ENCODE results near the gene SLC14A1. TPM values are rescaled to one million over a fixed set of nuclear protein-coding genes. Genes with fewer than 3 reads are reported as not detected.

The SLC14A1 gene
- total RNA-seq, 1 donor from 2014 or later = 0.36 TPM

- H3K4me1 Mint-ChIP-seq (ENCODE audit: unreplicated experiment) = no peaks in the 10 kb centered on the region
- H3K4me3 Mint-ChIP-seq (ENCODE audit: unreplicated experiment) = no peak overlapping the region
- H3K27ac Mint-ChIP-seq (ENCODE audit: unreplicated experiment) = no peak overlapping the region
- no peaks in the 10 kb centered on the region for H3K36me3 Mint-ChIP-seq (ENCODE audit: low read depth, unreplicated experiment)
- no peak for TF ChIP-seq CTCF (IDR thresholded peaks at IDR 0.05; ENCODE audit: unreplicated experiment)
- H3K27me3 Mint-ChIP-seq (ENCODE audit: unreplicated experiment) = no peaks in the 10 kb centered on the region
- H3K9me3 Mint-ChIP-seq (ENCODE audit: unreplicated experiment) = no peaks in the 10 kb centered on the region
- DNase-seq (ENCODE audit: low spot score) = no peak
Observed at GRCh38 chr18:45788861-45789260, 64.9 kb downstream of the SLC14A1 start.

GRCh38 chr18:45792506-45793263 lies 68.7 kb downstream of the SLC14A1 start:
- Mint-ChIP-seq H3K36me3 (ENCODE audit: low read depth, unreplicated experiment) (no peaks in the 10 kb centered on the region), H3K4me3 (ENCODE audit: unreplicated experiment) (no peak overlapping the region), H3K27ac (ENCODE audit: unreplicated experiment) (no peak overlapping the region), H3K9me3 (ENCODE audit: unreplicated experiment) (no peaks in the 10 kb centered on the region), H3K4me1 (ENCODE audit: unreplicated experiment) (no peaks in the 10 kb centered on the region), H3K27me3 (ENCODE audit: unreplicated experiment) (no peaks in the 10 kb centered on the region)
- no peak for TF ChIP-seq CTCF (IDR thresholded peaks at IDR 0.05; ENCODE audit: unreplicated experiment)
- no peak for DNase-seq (ENCODE audit: low spot score)

- Mint-ChIP-seq H3K4me3 (ENCODE audit: unreplicated experiment) (no peak overlapping the region), H3K9me3 (ENCODE audit: unreplicated experiment) (peaks cover under 1% of the 10 kb centered on the region), H3K27me3 (ENCODE audit: unreplicated experiment) (no peaks in the 10 kb centered on the region), H3K36me3 (ENCODE audit: low read depth, unreplicated experiment) (peaks cover under 1% of the 10 kb centered on the region), H3K4me1 (ENCODE audit: unreplicated experiment) (no peaks in the 10 kb centered on the region), H3K27ac (ENCODE audit: unreplicated experiment) (no peak overlapping the region)
- no peak for DNase-seq (ENCODE audit: low spot score)
- no peak for TF ChIP-seq CTCF (IDR thresholded peaks at IDR 0.05; ENCODE audit: unreplicated experiment)
Observed at GRCh38 chr18:45793264-45793965, 69.4 kb downstream of the SLC14A1 start.

GRCh38 chr18:45801416-45802004 lies 77.5 kb downstream of the SLC14A1 start:
- TF ChIP-seq CTCF (IDR thresholded peaks at IDR 0.05; ENCODE audit: unreplicated experiment) = no peak
- Mint-ChIP-seq H3K4me1 (ENCODE audit: unreplicated experiment) (peaks cover 7% of the 10 kb centered on the region), H3K4me3 (ENCODE audit: unreplicated experiment) (no peak overlapping the region), H3K9me3 (ENCODE audit: unreplicated experiment) (peaks cover 24% of the 10 kb centered on the region), H3K27me3 (ENCODE audit: unreplicated experiment) (peaks cover 4% of the 10 kb centered on the region), H3K36me3 (ENCODE audit: low read depth, unreplicated experiment) (peaks cover 27% of the 10 kb centered on the region), H3K27ac (ENCODE audit: unreplicated experiment) (no peak overlapping the region)
- no peak for DNase-seq (ENCODE audit: low spot score)

Other genes starting within 250 kb of the SLC14A1 start
- 0.31 TPM for gene SLC14A2, start 108.7 kb upstream of the SLC14A1 start, total RNA-seq (ENCODE audit: unreplicated experiment)
- 2.7 TPM for gene SIGLEC15, start 101.5 kb downstream of the SLC14A1 start, total RNA-seq (ENCODE audit: unreplicated experiment)
- gene EPG5, start 243.1 kb downstream of the SLC14A1 start, total RNA-seq (ENCODE audit: unreplicated experiment) = 26.1 TPM